ENCODE data around the gene TNKS1BP1. TPM values are rescaled to one million over a fixed set of nuclear protein-coding genes. Genes with fewer than 3 reads are reported as not detected.
"Not testable (repeated sequence)": the region's sequence is repeated elsewhere in the genome, so short reads cannot be mapped to it uniquely, and the experiment has no call there.

TNKS1BP1 gene
- total RNA-seq, 1 donor from 2014 or later = 122 TPM

- Mint-ChIP-seq H3K9me3 (no peaks in the 10 kb centered on the region), H3K4me3 (no peak overlapping the region), H3K27ac (no peak overlapping the region), H3K36me3 (peaks cover 59% of the 10 kb centered on the region), H3K4me1 (ENCODE audit: unreplicated experiment) (peaks cover 30% of the 10 kb centered on the region), H3K27me3 (no peaks in the 10 kb centered on the region)
- DNase-seq (ENCODE audit: extremely low spot score, unreplicated experiment) = no peak
- TF ChIP-seq CTCF (conservative IDR thresholded peaks at IDR 0.05) = no peak
These were observed 22.3 kb downstream of the TNKS1BP1 start for GRCh38 chr11:57302489-57302888.

- H3K27ac Mint-ChIP-seq = no peak overlapping the region
- no peak overlapping the region for H3K4me3 Mint-ChIP-seq
- no peak for TF ChIP-seq CTCF (conservative IDR thresholded peaks at IDR 0.05)
- H3K4me1 Mint-ChIP-seq (ENCODE audit: unreplicated experiment) = peaks cover 23% of the 10 kb centered on the region
- H3K9me3 Mint-ChIP-seq = no peaks in the 10 kb centered on the region
- peaks cover 59% of the 10 kb centered on the region for H3K36me3 Mint-ChIP-seq
- DNase-seq (ENCODE audit: extremely low spot score, unreplicated experiment) = no peak
- H3K27me3 Mint-ChIP-seq = no peaks in the 10 kb centered on the region
These were observed 22.9 kb downstream of the TNKS1BP1 start for GRCh38 chr11:57301711-57302423.

- Mint-ChIP-seq H3K27me3 (no peaks in the 10 kb centered on the region), H3K36me3 (peaks cover 65% of the 10 kb centered on the region), H3K4me1 (ENCODE audit: unreplicated experiment) (peaks cover 18% of the 10 kb centered on the region), H3K9me3 (peaks cover 5% of the 10 kb centered on the region), H3K4me3 (no peak overlapping the region), H3K27ac (no peak overlapping the region)
- DNase-seq (ENCODE audit: extremely low spot score, unreplicated experiment) = no peak
- no peak for TF ChIP-seq CTCF (conservative IDR thresholded peaks at IDR 0.05)
These were observed 24.0 kb downstream of the TNKS1BP1 start for GRCh38 chr11:57300785-57301184.

GRCh38 chr11:57299150-57299737 lies 25.5 kb downstream of the TNKS1BP1 start:
- H3K27me3 Mint-ChIP-seq = no peaks in the 10 kb centered on the region
- no peak for DNase-seq (ENCODE audit: extremely low spot score, unreplicated experiment)
- no peak overlapping the region for H3K4me3 Mint-ChIP-seq
- H3K36me3 Mint-ChIP-seq = peaks cover 68% of the 10 kb centered on the region
- H3K4me1 Mint-ChIP-seq (ENCODE audit: unreplicated experiment) = peaks cover 17% of the 10 kb centered on the region
- H3K27ac Mint-ChIP-seq = no peak overlapping the region
- H3K9me3 Mint-ChIP-seq = peaks cover 5% of the 10 kb centered on the region
- TF ChIP-seq CTCF (conservative IDR thresholded peaks at IDR 0.05) = no peak

- no peak for TF ChIP-seq CTCF (conservative IDR thresholded peaks at IDR 0.05)
- DNase-seq (ENCODE audit: extremely low spot score, unreplicated experiment) = no peak
- H3K4me1 Mint-ChIP-seq (ENCODE audit: unreplicated experiment) = peaks cover 11% of the 10 kb centered on the region
- H3K27me3 Mint-ChIP-seq = no peaks in the 10 kb centered on the region
- no peak overlapping the region for H3K27ac Mint-ChIP-seq
- H3K36me3 Mint-ChIP-seq = peaks cover 55% of the 10 kb centered on the region
- H3K9me3 Mint-ChIP-seq = peaks cover 5% of the 10 kb centered on the region
- H3K4me3 Mint-ChIP-seq = no peak overlapping the region
These were observed 27.5 kb downstream of the TNKS1BP1 start for GRCh38 chr11:57297221-57297620.

- H3K27ac Mint-ChIP-seq; H3K9me3 Mint-ChIP-seq; H3K27me3 Mint-ChIP-seq; DNase-seq (ENCODE audit: extremely low spot score, unreplicated experiment); H3K4me3 Mint-ChIP-seq: not testable (repeated sequence)
- Mint-ChIP-seq H3K36me3 (peaks cover 45% of the 10 kb centered on the region), H3K4me1 (ENCODE audit: unreplicated experiment) (peaks cover 11% of the 10 kb centered on the region)
These were observed 28.5 kb downstream of the TNKS1BP1 start for GRCh38 chr11:57296205-57296604.

Measured in type B pancreatic cell (in vitro differentiated cells).